ENCODE data around the gene FOSB.

DNA sequence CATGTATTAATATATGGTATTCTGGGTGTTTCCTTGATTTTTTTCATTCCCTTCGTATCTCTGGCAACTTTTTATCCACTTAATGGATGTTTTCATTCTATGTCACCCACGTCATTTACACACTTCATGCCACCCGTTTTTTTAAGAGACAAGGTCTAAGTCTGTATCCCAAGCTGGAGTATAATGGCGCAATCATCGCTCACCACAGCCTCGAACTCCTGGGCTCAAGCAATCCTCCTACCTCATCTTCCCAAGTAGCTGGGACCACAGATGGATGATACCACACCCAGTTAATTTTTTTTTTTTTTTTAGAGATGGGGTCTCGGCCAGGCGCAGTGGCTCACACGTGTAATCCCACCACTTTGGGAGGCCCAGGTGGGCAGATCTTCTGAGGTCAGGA is 36.1 kb downstream of the FOSB start:
- TF ChIP-seq, protein P1, sequence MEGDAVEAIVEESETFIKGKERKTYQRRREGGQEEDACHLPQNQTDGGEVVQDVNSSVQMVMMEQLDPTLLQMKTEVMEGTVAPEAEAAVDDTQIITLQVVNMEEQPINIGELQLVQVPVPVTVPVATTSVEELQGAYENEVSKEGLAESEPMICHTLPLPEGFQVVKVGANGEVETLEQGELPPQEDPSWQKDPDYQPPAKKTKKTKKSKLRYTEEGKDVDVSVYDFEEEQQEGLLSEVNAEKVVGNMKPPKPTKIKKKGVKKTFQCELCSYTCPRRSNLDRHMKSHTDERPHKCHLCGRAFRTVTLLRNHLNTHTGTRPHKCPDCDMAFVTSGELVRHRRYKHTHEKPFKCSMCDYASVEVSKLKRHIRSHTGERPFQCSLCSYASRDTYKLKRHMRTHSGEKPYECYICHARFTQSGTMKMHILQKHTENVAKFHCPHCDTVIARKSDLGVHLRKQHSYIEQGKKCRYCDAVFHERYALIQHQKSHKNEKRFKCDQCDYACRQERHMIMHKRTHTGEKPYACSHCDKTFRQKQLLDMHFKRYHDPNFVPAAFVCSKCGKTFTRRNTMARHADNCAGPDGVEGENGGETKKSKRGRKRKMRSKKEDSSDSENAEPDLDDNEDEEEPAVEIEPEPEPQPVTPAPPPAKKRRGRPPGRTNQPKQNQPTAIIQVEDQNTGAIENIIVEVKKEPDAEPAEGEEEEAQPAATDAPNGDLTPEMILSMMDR (IDR thresholded peaks at IDR 0.05), result no peak
- no peak for TF ChIP-seq POLR2A (IDR thresholded peaks at IDR 0.05)

Measured in Peyer's patch (tissue), 4 donors.